ENCODE data around the gene WFIKKN2.

Gene WFIKKN2

DNA sequence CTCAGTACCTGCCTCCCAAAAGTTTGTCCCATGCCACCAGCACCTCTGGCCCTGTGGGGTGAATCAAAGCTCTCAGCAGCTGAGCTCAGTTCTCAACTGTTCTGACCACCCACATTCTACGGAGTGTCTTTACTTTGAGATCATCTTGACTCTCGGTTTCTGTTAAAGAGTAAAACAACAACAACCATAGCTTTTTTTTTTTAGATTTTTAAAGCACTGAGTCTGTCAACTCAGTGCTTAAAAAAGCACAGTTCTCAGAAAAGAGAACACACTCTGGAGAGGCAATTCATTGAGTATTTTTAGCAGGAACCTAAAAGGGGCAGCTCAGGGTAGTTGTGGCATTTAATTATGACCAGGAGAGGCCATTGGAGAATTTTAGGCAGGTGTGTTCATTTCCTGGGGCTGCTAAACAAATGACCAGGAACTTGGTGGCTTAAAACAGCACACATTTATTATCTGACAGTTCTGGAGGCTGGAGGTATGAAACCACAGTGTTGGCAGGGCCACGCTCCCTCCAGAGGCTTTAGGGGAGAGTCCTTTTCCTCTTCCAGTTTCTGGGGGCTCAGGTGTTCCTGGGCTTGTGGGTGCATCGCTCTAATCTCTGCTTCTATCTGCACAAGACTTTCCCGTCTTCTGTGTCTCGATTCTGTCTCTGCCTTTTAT, 6.7 kb upstream of the WFIKKN2 start:
- no peak overlapping the region for H3K9ac ChIP-seq (ENCODE audit: insufficient read length)
- no peak for DNase-seq (ENCODE audit: low read depth, low spot score)
- H3K36me3 ChIP-seq (ENCODE audit: insufficient read depth, low read length) = no peaks in the 10 kb centered on the region
- no peak for TF ChIP-seq POLR2AphosphoS5 (IDR thresholded peaks at IDR 0.05; ENCODE audit: borderline replicate concordance, low read depth, low read length)
- TF ChIP-seq EZH2 (IDR thresholded peaks at IDR 0.05) = no peak
- no peak for TF ChIP-seq FOXP2 (optimal IDR thresholded peaks at IDR 0.05; ENCODE audit: control extremely low read depth, extremely low read length, insufficient read depth)
- H3K27ac ChIP-seq = no peak overlapping the region
- H3K9me3 ChIP-seq (ENCODE audit: low read depth, low read length) = no peaks in the 10 kb centered on the region
- no peak overlapping the region for H3K4me3 ChIP-seq

GRCh38 chr17:50829332-50829731, 6.1 kb upstream of the WFIKKN2 start:
- DNase-seq (ENCODE audit: low read depth, low spot score) = no peak
- H3K9me3 ChIP-seq (ENCODE audit: low read depth, low read length) = no peaks in the 10 kb centered on the region
- TF ChIP-seq POLR2AphosphoS5 (IDR thresholded peaks at IDR 0.05; ENCODE audit: borderline replicate concordance, low read depth, low read length) (no peak), EZH2 (IDR thresholded peaks at IDR 0.05) (no peak), FOXP2 (optimal IDR thresholded peaks at IDR 0.05; ENCODE audit: control extremely low read depth, extremely low read length, insufficient read depth) (no peak)
- H3K27ac ChIP-seq = no peak overlapping the region
- no peak overlapping the region for H3K4me3 ChIP-seq
- no peak overlapping the region for H3K9ac ChIP-seq (ENCODE audit: insufficient read length)
- H3K36me3 ChIP-seq (ENCODE audit: insufficient read depth, low read length) = no peaks in the 10 kb centered on the region

DNA sequence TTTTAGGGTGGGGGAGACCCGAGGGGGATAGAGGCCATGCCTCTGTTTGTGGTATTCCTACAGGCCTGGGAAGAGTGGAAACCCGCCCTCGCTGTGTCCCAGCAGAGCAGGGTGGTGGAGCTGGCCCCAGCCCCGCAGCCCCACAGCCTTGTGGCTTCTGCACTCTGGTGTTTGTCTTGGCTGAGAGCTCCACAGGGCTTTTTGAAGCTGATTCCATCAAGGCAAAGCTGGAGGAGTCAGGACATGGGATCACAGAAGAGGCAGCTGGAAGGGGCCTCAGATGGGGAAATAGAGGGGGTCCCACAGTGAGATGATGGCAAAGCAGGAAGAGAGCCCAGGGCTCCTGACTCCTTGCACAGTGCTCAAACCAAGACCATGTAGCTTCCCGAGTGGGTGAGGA, 5.0 kb upstream of the WFIKKN2 start:
- no peak overlapping the region for H3K27ac ChIP-seq
- H3K9ac ChIP-seq (ENCODE audit: insufficient read length) = no peak overlapping the region
- DNase-seq (ENCODE audit: low read depth, low spot score) = no peak
- no peak for TF ChIP-seq POLR2AphosphoS5 (IDR thresholded peaks at IDR 0.05; ENCODE audit: borderline replicate concordance, low read depth, low read length)
- TF ChIP-seq EZH2 (IDR thresholded peaks at IDR 0.05) = no peak
- H3K9me3 ChIP-seq (ENCODE audit: low read depth, low read length) = no peaks in the 10 kb centered on the region
- no peak overlapping the region for H3K4me3 ChIP-seq
- H3K36me3 ChIP-seq (ENCODE audit: insufficient read depth, low read length) = no peaks in the 10 kb centered on the region

DNA sequence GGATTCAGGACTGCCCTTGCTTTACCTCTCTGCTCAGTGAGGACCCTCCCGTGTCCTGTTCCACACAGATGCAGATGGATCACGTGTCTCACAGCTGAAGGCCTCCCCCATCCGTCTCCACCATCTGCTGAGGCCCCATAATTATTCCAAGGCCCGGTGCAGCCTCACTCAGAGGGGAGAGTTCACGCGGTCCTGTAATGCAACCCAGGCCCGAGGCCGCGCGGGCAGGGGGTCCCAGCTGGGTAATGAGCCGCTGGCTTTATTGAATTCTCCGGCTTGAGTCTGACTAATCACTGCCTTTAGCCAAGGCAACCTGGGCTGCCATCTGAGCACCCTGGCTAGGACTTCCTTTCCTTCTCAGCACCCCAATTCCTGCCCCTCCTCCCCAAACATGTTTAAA, 4.4 kb upstream of the WFIKKN2 start:
- no peak overlapping the region for H3K9ac ChIP-seq (ENCODE audit: insufficient read length)
- TF ChIP-seq EZH2 (IDR thresholded peaks at IDR 0.05) (no peak), POLR2AphosphoS5 (IDR thresholded peaks at IDR 0.05; ENCODE audit: borderline replicate concordance, low read depth, low read length) (no peak), FOXP2 (optimal IDR thresholded peaks at IDR 0.05; ENCODE audit: control extremely low read depth, extremely low read length, insufficient read depth) (no peak)
- no peak for DNase-seq (ENCODE audit: low read depth, low spot score)
- H3K36me3 ChIP-seq (ENCODE audit: insufficient read depth, low read length) = no peaks in the 10 kb centered on the region
- no peak overlapping the region for H3K27ac ChIP-seq
- no peaks in the 10 kb centered on the region for H3K9me3 ChIP-seq (ENCODE audit: low read depth, low read length)
- H3K4me3 ChIP-seq = no peak overlapping the region

GRCh38 chr17:50831471-50831928, 3.9 kb upstream of the WFIKKN2 start:
- DNase-seq (ENCODE audit: low read depth, low spot score) = no peak
- no peaks in the 10 kb centered on the region for H3K36me3 ChIP-seq (ENCODE audit: insufficient read depth, low read length)
- H3K9ac ChIP-seq (ENCODE audit: insufficient read length) = no peak overlapping the region
- no peak for TF ChIP-seq POLR2AphosphoS5 (IDR thresholded peaks at IDR 0.05; ENCODE audit: borderline replicate concordance, low read depth, low read length)
- TF ChIP-seq FOXP2 (optimal IDR thresholded peaks at IDR 0.05; ENCODE audit: control extremely low read depth, extremely low read length, insufficient read depth) = no peak
- no peak for TF ChIP-seq EZH2 (IDR thresholded peaks at IDR 0.05)
- H3K9me3 ChIP-seq (ENCODE audit: low read depth, low read length) = no peaks in the 10 kb centered on the region
- H3K27ac ChIP-seq = no peak overlapping the region
- H3K4me3 ChIP-seq = no peak overlapping the region

DNA sequence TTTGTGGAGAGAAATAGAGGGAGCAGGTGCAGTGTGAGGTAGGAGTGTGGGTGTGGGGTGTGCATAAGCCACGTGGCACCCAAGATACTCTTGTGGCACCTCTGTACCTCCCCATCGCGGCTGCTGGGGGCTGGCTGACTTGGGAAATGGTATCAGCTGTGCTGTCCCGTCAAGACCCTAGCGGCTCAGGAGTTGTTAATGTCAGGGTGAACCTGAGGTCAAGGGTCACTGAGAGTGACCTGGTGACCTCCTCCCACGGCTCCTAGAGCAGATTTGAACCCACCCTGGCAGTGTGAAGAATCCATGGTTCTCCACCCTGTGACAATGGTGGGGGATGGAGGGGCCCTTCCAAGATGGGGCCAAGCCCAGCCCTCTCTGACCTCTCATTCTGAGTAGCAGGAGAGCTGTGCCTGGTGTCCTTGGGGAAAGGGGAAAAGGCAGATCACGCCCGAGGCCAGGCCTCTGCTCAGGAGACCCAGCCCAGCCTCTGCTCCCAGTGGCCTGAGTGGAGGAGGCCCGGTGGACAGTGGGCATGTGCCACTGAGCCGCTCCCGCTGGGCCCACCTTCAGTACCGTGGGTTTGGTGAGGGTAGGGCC, 3.0 kb upstream of the WFIKKN2 start:
- TF ChIP-seq POLR2AphosphoS5 (IDR thresholded peaks at IDR 0.05; ENCODE audit: borderline replicate concordance, low read depth, low read length) (no peak), FOXP2 (optimal IDR thresholded peaks at IDR 0.05; ENCODE audit: control extremely low read depth, extremely low read length, insufficient read depth) (no peak), EZH2 (IDR thresholded peaks at IDR 0.05) (no peak)
- no peak for DNase-seq (ENCODE audit: low read depth, low spot score)
- Histone ChIP-seq H3K36me3 (ENCODE audit: insufficient read depth, low read length) (no peaks in the 10 kb centered on the region), H3K9me3 (ENCODE audit: low read depth, low read length) (no peaks in the 10 kb centered on the region), H3K9ac (ENCODE audit: insufficient read length) (no peak overlapping the region), H3K4me3 (no peak overlapping the region), H3K27ac (no peak overlapping the region)

GRCh38 chr17:50832864-50833381, 2.5 kb upstream of the WFIKKN2 start:
- Histone ChIP-seq H3K36me3 (ENCODE audit: insufficient read depth, low read length) (no peaks in the 10 kb centered on the region), H3K9ac (ENCODE audit: insufficient read length) (no peak overlapping the region), H3K27ac (no peak overlapping the region), H3K9me3 (ENCODE audit: low read depth, low read length) (no peaks in the 10 kb centered on the region), H3K4me3 (no peak overlapping the region)
- no peak for DNase-seq (ENCODE audit: low read depth, low spot score)
- no peak for TF ChIP-seq EZH2 (IDR thresholded peaks at IDR 0.05)
- no peak for TF ChIP-seq POLR2AphosphoS5 (IDR thresholded peaks at IDR 0.05; ENCODE audit: borderline replicate concordance, low read depth, low read length)
- TF ChIP-seq FOXP2 (optimal IDR thresholded peaks at IDR 0.05; ENCODE audit: control extremely low read depth, extremely low read length, insufficient read depth) = no peak

DNA sequence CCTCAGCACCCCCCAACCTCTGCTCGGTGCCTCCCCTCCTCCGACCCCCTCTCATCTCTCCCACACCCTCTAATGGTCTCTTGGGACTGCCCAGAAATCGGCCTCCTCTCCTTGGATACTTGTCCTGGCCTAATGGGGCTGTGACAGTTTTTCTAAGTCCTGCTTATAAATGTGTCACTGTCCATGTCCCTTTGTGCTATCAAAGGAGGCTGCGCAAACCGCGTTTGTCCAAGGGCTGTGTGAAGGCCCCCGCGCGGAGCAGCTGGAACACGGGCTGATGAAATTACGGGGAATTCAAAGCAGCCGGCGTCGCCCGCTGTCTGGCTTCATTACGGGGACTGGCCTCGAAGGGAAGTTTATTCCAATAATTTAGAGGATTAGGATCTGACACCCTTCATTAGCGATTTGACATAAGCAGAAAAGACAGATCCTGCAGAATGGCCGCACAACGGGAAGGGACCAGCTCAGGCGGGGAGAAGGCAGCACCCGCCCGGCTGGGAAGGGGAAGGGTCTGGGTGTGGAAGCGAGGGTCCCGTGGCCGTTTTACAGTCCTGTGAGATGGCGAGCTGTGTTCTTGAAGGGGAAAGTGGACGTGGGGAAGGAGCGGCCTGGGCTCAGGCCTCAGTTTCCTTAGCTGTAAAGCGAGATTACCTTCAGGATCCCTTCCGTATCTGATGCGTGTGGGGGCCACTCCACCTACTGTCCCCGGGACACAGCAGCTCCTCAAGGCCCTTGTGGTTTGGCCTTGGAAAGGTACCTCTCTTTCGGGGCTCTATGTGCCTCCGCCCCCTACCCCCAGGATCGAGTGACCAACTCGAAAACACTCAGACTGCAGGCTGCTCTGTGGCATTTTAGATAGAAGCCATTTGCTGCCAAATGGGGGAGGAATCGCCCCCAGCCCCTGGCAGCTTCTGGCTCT, 1.6 kb upstream of the WFIKKN2 start:
- H3K4me3 ChIP-seq = no peak overlapping the region
- no peak overlapping the region for H3K9ac ChIP-seq (ENCODE audit: insufficient read length)
- no peak for DNase-seq (ENCODE audit: low read depth, low spot score)
- TF ChIP-seq POLR2AphosphoS5 (IDR thresholded peaks at IDR 0.05; ENCODE audit: borderline replicate concordance, low read depth, low read length) (no peak), EZH2 (IDR thresholded peaks at IDR 0.05) (no peak), FOXP2 (optimal IDR thresholded peaks at IDR 0.05; ENCODE audit: control extremely low read depth, extremely low read length, insufficient read depth) (no peak)
- H3K27ac ChIP-seq = no peak overlapping the region
- H3K9me3 ChIP-seq (ENCODE audit: low read depth, low read length) = no peaks in the 10 kb centered on the region
- no peaks in the 10 kb centered on the region for H3K36me3 ChIP-seq (ENCODE audit: insufficient read depth, low read length)

All from SK-N-MC (cell line).